HL-60/S4 treated with retinoic acid at 250 ng/mL for 4 days and 3 days (cell line): Measurements from ENCODE around the gene MFF.
"Not testable (repeated sequence)": the region's sequence is repeated elsewhere in the genome, so short reads cannot be mapped to it uniquely, and the experiment has no call there.

Experiments used
- in situ Hi-C: fragments of 300-500 bp; cut with MboI; formaldehyde crosslinking; loops from 2 replicates; pipeline ENCODE4 v1.7.0; 2022; ENCODE audit warnings: low sequenced_read_pairs

MFF gene

DNA sequence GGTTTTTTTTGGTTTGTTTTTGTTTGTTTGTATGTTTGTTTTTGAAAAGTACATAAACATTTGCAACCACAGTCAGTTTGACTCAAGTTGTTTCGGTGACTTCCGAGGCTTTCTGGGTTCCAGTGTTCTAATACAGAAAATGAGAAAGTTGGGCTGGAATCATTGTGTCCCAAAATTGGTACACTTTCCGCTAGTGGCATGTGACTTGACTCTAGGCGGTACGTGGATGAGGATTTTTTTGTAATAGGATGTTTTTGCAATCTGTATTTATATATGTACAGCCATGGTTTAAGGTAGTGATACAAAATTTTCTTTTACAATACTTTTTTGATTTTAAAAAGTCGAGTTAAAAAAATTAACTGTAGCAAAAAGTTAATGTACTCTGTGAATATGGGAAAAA lies 1.7 kb downstream of the MFF start:
- in situ Hi-C loops = no loop called here

DNA sequence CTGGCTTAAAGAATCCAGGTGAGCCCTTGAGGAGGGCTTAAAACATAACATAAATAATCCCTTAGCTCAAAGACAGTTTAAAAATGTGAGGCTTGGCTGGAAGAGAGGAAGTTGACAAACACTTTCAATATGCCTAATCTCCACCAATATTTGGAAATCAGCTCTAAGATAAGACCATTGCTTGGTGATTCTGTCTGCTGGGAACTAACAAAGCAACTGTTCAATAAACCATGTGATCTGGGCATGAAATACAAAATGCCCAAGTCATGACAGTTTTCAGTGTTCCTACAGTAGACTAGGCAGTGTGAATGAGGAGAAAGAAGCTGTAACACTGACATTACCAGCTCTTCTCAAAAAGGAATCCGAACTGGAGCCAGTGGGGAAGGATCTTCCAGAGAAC lies 10.7 kb downstream of the MFF start:
- in situ Hi-C loops = no loop called here

DNA sequence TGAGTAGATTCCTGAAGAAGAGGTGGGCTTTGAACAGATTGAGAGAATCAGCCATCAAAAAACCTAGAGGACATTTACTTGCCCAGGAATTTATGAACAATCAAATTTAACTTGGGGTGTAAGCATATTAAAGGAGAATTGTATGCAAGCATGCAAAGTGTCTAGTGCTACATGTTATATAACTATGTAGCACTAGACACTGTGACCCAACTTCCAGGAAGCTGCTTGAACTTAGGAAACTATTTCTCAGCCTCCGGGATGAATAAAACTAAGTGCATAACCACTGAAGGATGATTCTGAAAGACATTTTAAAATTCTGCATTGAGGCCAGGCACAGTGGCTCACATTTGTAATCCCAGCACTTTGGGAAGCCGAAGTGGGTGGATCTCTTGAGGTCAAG lies 12.4 kb downstream of the MFF start:
- in situ Hi-C loops = no loop called here

DNA sequence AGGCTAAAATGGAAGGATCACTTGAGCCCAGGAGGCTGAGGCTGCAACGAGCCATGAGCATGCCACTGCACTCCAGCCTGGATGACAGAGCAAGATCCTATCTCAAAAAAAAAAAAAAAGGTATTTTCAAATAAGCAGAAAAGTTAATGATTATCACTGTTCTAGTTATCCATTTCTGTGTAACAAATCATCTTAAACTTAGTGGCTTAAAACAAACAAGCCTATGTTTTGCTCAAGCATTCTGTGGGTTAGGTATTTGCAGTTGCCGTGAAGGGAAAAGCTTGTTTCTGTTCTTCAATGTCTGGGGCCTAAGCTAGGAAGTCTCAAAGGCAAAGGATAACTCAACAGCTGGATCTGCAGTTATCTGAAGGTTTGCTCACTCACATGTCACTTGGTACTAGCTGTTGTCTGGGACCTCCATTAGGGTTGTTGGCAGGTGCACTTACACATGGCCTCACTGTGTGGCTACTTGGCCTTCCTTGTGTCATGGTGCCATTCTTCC lies 14.1 kb downstream of the MFF start:
- in situ Hi-C loops = no loop called here

DNA sequence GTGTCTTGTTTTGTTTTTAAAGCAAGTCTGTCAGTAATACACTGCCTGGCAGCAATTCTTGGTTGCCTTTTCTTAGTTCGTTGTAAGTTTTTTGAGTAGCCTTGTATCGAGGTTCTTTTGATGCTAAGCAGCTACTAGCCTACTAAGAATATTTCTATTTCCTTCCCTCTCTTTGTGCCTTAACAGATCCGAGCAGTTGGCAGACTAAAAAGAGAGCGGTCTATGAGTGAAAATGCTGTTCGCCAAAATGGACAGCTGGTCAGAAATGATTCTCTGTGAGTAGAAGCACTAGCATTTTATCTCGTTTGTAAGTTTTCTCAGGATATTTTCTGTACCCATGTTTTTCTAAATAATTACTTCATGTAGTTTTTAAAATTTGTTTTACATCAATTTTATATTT lies 15.1 kb downstream of the MFF start:
- in situ Hi-C loops = no loop called here

DNA sequence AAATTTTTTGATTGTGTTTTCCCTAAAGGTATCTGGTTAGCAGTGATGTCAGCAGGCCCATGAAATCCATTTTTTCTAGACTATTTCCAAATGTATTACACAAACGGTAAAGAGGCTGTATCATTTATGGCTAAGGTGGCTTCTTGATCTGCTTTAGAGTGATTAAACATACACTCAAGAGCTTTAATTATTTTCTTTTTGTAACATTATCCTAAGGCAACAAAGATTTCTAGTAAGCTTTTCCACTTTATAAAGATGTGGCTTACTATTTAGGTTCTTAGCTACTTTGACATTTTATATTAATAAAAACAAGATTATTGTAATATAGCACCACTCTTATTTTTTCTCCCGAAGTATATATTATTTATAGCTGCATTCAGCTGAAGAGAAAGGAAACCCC lies 16.5 kb downstream of the MFF start:
- in situ Hi-C loops = no loop called here

DNA sequence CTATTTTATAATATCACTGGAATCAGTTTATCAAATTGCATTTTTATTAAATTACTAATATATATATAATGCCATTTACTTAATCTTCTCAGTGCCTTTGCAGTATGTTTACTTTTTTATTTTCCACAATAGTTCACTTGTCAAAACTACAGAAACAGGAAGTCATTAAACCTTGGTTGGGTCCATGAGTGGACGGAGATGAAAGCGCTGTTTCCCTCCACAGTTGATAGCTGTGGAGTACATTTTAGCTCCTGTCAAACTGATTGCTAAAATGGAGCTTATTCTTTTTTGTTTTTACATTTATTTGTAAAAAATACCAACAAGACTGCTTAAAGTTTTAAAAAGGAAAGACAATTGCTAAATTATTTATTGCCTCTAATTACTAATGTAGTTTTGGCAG lies 19.2 kb downstream of the MFF start:
- in situ Hi-C loops = no loop called here

DNA sequence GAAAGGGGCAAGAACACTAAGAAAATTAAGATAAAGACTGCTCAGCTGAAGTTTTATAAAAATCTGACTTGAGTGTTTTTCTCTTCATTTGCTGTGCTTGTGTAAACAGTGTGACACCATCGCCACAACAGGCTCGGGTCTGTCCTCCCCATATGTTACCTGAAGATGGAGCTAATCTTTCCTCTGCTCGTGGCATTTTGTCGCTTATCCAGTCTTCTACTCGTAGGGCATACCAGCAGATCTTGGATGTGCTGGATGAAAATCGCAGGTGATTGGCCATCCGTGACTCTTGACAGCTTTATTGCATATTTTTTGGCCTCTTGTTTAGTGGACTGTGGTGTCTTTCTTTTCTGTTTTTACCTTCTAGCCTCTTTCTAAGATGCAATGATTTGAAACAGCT lies 22.1 kb downstream of the MFF start:
- in situ Hi-C loops = no loop called here

DNA sequence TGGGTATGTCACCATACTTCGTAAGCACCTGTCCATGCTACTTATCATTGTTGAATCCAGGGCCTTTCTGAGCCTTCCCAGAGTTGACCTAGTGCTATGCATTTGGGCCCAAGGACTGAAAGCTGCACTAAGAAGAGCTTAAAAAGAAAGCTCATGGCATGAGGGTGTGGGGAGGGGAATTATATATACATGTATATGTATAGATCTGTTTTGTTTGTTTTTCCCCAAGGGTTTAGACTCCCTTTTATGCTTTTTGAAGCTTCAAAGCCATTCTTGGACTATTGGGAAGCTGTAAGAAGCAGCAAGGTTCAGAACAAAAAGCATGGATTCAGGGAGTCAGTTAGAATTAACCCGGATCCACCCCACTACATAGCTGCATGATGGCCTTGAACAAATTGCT lies 23.3 kb downstream of the MFF start:
- in situ Hi-C loops = no loop called here

DNA sequence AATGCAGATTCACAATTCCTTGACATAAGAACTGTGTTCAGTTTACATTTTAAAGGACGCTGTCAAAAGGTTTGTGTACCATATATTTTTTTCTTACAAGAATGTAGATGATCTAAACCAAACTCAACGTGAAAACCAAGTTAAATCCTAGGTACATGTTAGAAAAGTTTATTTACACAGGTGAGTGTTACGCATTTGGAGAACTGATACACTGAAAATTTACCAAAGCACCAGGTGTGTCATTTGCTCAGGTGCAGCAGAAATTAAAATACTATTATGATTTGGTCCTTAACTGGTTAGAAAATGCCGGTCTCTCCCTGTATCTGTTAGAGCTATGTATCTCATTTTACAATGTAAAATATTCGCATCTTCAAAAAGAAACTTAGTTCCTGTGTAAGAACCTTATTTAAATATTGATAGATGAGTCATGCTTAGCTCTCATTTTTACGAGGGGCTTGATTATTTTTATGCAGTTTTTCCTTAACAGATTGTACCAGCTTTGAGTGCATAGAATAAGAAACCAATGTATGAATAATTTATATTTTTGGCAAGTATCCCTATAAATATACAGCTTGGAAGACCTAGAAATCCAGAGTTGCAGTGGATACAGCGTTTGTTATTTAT lies 25.1 kb downstream of the MFF start:
- in situ Hi-C loops = no loop called here

DNA sequence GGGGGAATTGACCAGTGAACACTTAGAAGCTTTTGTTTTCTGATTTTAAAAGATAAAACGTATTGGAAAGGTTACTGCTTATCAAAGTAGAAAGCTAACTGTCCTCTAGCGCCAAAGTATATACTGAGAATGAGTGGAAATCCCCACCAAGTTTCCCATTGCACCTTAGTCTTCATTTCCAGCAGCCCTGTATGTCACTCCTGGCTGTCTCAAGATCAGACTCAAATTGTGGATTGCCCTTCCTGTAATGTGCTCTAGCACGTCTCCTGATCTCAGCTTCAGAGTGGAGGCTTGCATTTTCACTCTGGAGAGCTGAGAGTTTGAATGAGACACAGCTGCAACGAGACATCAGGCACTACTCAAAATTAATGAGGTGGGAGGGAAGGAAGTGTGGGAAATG lies 26.6 kb downstream of the MFF start:
- in situ Hi-C loops = no loop called here

DNA sequence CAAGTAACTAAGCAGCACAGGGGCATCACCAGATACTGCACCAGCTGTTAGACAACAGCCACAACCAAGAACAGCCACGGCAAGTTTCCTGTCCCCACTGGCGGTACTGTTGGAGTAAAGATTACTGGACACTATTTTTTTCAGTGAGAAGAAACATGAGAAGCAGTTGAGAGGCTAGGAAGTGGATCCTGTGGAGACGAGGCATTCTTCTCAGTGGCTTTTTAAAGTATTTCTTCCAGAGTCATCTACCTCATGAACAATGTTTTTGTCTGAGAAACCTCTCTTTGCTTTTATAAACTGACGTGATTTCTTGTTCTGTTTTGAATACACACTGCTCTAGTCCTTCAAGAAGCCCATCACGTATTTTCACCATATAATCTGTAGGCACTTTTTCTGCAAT lies 35.3 kb downstream of the MFF start:
- in situ Hi-C loops = no loop called here

DNA sequence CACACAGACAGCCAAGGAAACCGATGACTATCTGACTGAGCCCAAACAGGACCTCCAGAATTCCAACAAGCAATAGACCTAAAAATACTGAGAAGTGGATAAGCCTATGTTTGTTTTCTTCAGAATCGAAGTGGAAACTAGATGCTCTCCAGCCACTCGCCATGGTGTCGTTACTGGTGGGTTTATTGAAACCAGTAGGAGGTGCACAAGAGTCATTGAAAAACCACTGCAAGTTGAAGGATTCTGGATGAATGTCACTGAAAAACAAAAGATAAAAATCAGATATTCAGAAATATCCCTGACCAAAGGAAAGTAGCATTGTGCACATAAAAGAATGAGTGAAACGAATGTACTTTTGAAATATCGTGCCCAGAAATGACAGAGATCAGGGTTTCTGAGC lies 38.7 kb downstream of the MFF start:
- in situ Hi-C loops = no loop called here

DNA sequence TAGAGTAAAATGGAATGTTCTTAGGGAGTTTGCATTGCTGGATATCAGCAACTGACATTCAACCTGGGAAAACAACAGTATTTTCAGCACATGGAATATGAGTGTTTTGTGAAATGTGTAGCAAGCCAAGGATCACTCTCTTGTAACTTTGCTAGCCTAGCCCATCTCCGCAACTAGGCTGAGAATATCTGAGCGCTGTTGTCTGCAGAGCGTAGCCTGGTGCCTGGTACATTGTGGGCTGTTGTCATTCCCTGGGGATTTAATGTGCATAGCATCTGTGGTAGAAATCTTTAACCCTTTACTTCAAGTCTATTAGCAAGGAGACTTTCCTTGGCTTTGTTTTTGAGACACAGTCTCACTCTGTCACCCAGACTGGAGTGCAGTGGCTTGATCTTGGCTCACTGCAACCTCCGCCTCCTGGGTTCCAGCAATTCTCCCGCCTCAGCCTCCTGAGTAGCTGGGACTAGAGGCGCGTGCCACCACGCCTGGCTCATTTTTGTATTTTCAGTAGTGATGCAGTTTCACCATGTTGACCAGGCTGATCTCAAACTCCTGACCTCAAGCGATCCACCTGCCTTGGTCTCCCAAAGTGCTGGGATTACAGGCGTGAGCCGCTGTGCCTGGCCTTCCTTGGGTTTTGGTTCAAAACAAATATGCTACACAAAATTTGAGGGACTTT lies 39.7 kb downstream of the MFF start:
- in situ Hi-C loops = not testable (repeated sequence)

DNA sequence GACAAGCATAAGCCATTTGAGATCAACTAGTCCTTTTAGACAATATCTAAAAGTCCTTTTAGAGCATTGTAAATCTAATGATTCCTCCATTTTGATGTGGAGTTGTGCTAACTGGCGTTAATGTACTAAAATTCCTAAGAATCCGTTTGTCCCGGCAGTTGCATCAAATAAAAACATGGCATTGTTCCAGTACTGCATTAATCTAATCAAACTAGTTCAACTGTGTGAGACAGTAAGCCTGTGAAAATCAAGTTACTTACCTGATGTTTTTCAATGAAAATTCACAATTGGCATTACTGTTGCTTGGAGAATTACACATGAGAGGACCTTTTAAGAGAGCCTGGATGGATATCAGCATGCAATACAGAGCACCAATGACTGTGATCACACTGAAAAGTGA lies 40.8 kb downstream of the MFF start:
- in situ Hi-C loops = no loop called here

DNA sequence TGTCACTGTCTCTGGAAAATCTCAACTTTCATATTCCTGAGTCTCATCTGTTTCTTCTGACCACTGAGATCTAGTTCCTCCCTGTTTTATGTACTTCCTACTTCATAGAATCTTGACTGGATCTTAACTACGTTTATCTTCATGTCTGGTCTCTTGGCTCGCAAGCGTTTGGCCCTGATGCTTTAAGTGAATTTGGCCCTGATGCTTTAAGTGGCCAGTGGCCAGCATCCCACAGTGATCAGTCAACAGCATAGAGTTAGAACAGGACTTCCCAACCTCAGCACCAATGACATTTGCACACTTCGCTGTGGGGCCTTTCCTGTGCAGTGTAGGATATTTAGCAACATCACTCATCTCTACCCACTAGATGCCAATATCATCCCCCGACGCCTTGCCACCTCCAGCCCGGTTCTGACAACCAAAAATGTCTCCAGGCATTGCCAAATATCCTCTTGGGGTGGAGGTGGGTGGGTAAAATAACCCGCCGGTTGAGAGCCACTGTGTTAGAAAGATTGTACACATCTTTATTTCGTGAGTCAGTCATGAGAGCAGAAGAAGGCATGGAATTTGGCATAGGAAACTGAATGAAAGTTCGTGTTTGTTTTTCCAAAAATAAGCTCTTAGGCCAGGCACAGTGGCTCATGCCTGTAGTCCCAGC lies 41.8 kb downstream of the MFF start:
- in situ Hi-C loops = no loop called here

DNA sequence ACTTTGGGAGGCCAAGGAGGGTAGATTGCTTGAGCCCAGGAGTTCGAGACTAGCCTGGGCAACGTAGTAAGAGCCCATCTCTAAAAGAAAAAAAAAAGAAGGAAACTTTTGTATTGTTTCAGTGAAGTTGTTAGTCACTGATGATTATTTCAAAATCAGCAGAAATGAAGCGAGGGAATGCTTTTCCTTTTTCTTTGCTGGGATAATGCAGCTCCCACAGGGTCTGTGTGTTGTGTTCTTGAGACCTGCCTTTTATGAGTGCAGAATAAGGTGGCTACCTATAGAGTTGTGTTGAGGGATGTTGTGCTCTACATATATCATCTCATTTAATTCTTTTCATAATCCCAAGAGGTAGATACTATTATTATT lies 42.4 kb downstream of the MFF start:
- in situ Hi-C loops = no loop called here

DNA sequence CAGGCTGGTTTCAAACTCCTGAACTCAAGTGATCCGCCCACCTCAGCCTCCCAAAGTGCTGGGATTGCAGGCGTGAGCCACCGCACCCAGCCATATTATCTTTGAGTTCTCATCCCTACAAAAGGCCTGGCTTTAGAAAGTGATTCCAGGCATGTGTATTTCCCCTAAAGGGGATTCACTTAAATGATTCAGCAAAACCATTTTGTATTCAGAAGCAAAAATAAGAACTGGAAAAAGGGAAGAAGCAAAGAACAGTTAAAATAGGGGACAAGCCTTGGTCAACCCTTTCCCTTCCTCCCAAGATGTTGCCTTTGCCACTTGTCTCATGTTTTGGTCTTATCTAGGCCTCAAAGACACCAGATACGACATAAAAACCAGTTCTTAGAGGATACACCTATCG lies 43.5 kb downstream of the MFF start:
- in situ Hi-C loops = no loop called here

DNA sequence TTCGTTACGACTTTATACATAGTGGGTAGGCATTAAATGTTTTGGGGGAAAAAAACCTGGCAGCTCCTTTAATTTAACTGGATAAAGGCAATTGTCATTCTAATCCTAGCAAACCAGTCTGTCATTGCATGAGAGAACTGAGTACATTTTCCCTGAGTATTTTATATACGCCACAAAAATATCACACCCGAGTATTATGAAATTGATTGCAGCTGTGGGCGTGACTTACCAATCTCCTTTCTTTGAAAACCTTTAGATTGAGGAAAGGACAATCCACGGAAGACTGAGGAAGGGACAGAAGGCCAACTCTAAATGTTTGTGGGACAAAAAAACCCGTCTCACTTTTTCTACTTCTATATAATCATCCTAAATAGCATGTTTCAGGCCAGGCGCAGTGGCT lies 45.0 kb downstream of the MFF start:
- in situ Hi-C loops = no loop called here

DNA sequence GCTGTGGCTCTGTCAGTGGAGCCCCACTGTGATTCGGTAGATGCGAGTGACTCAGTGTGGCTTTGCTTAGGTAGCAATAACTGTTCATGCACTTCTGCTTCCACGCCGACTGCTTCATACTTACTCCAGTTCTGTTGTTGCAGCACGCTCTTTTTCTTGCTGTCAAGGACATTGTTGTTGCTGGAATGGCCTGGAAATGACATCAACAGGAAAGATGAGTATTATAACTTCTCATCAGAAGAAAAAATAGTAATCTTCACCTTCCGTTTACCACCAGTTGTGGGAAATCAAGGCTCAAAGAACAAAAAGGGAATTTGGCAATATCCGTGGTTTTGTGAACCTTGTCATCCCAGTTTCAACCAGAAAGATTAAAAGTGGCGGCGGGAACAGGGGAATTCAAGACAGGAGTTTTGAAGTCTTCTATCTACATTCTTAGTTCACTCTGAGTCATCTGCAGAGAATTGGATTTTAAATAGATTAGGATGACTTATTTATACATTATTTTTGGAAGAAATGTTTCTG lies 45.8 kb downstream of the MFF start:
- in situ Hi-C loops = no loop called here

DNA sequence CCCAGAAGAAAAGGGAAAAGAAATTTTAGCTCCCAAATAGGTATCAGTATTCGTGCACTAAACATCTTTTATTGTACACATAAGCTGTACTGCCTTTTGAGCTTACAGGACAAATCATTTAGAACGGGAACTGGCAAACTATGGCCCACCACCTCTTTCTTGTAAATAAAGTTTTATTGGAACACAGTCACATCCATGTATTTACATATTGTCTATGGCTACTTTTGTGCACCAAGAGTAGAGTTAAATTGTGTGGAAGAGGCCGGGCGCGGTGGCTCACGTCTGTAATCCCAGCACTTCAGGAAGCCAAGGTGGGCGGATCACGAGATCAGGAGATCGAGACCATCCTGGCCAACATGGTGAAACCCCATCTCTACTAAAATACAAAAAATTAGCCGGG lies 48.3 kb downstream of the MFF start:
- in situ Hi-C loops = no loop called here

DNA sequence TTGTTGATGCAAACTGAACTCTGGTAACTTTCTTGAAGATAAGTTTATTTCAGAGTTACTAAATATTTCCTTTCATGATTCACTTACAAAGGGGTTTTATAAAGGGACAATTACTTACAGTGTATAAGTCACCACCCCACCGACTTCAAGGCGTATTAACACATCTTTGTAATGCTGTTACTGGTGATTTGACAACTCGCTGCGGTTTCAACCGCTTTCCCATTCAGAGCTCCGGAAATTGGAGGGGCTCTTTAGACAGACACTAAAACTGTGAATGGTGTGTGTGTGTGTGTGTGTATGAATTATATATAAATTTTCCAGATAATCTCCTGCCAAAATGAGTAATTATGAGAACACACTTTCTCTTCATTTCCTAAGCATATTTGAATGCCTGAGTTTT lies 49.1 kb downstream of the MFF start:
- in situ Hi-C loops = no loop called here
